ENCODE results near the gene WDR64.
A peak's percentile ranks its signal among the peaks of the same experiment; 100 is the strongest.
"Not testable (repeated sequence)": the region's sequence is repeated elsewhere in the genome, so short reads cannot be mapped to it uniquely, and the experiment has no call there.

WDR64 gene

GRCh38 chr1:241701483-241702295 lies 49.6 kb downstream of the WDR64 start:
- DNase-seq (ENCODE audit: low read depth): peak; percentile 51

- peak; percentile 54 for DNase-seq (ENCODE audit: low read depth)
Measured at GRCh38 chr1:241702442-241703373, 50.6 kb downstream of the WDR64 start.

GRCh38 chr1:241703739-241704138 lies 51.7 kb downstream of the WDR64 start:
- not testable (repeated sequence) for DNase-seq (ENCODE audit: low read depth)

- DNase-seq (ENCODE audit: low read depth): no peak
Measured at GRCh38 chr1:241706257-241706656, 54.2 kb downstream of the WDR64 start.

GRCh38 chr1:241706967-241707366 lies 54.9 kb downstream of the WDR64 start:
- DNase-seq (ENCODE audit: low read depth): peak; percentile 67

GRCh38 chr1:241707442-241707841 lies 55.4 kb downstream of the WDR64 start:
- DNase-seq (ENCODE audit: low read depth): no peak

- no peak for DNase-seq (ENCODE audit: low read depth)
Measured at GRCh38 chr1:241711326-241711725, 59.2 kb downstream of the WDR64 start.

GRCh38 chr1:241713316-241713715 lies 61.2 kb downstream of the WDR64 start:
- DNase-seq (ENCODE audit: low read depth): no peak

GRCh38 chr1:241714321-241715218 lies 62.5 kb downstream of the WDR64 start:
- DNase-seq (ENCODE audit: low read depth): no peak

GRCh38 chr1:241715435-241715834 lies 63.4 kb downstream of the WDR64 start:
- no peak for DNase-seq (ENCODE audit: low read depth)

- DNase-seq (ENCODE audit: low read depth): peak; percentile 89
Measured at GRCh38 chr1:241715956-241716355, 63.9 kb downstream of the WDR64 start.

GRCh38 chr1:241716915-241717656 lies 65.0 kb downstream of the WDR64 start:
- no peak for DNase-seq (ENCODE audit: low read depth)

GRCh38 chr1:241717975-241718374 lies 65.9 kb downstream of the WDR64 start:
- no peak for DNase-seq (ENCODE audit: low read depth)

- no peak for DNase-seq (ENCODE audit: low read depth)
Measured at GRCh38 chr1:241721011-241721410, 68.9 kb downstream of the WDR64 start.

- DNase-seq (ENCODE audit: low read depth): no peak
Measured at GRCh38 chr1:241722947-241723346, 70.9 kb downstream of the WDR64 start.

GRCh38 chr1:241724741-241725356 lies 72.8 kb downstream of the WDR64 start:
- DNase-seq (ENCODE audit: low read depth): no peak

- DNase-seq (ENCODE audit: low read depth): no peak
Measured at GRCh38 chr1:241730031-241730430, 78.0 kb downstream of the WDR64 start.

- DNase-seq (ENCODE audit: low read depth): no peak
Measured at GRCh38 chr1:241733899-241734298, 81.8 kb downstream of the WDR64 start.

- no peak for DNase-seq (ENCODE audit: low read depth)
Measured at GRCh38 chr1:241734533-241734932, 82.5 kb downstream of the WDR64 start.

GRCh38 chr1:241735493-241735926 lies 83.4 kb downstream of the WDR64 start:
- not testable (repeated sequence) for DNase-seq (ENCODE audit: low read depth)

- no peak for DNase-seq (ENCODE audit: low read depth)
Measured at GRCh38 chr1:241736387-241736786, 84.3 kb downstream of the WDR64 start.

Measured in fibroblast of the conjunctiva (primary cell).